ENCODE results near the gene TNS2. TPM values are rescaled to one million over a fixed set of nuclear protein-coding genes. Genes with fewer than 3 reads are reported as not detected.
A peak's percentile ranks its signal among the peaks of the same experiment; 100 is the strongest.

Gene TNS2
- total and polyA plus RNA-seq, 5 donors, result 104 to 155 (median 121) TPM

GRCh38 chr12:53044896-53045695, 4.8 kb upstream of the TNS2 start:
- DNase-seq (peak in 2 of 3 donors; percentile 43 to 61), ATAC-seq (no peak)
- peak overlapping the region; percentile 98 for H3K27ac ChIP-seq (ENCODE audit: low read length)
- intact Hi-C loops (cut with DNase I), result no loop called here
- H3K4me1 ChIP-seq (ENCODE audit: control insufficient read depth, insufficient read depth, low read length), result peaks cover 11% of the 10 kb centered on the region
- H3K27me3 ChIP-seq (ENCODE audit: control insufficient read depth, insufficient read depth), result no peaks in the 10 kb centered on the region
- H3K4me3 ChIP-seq (ENCODE audit: low read length), result no peak overlapping the region
- 59% methylated on average over 4 of the region's 4 CpGs for WGBS
- no peaks in the 10 kb centered on the region for H3K9me3 ChIP-seq (ENCODE audit: control insufficient read depth, low read length)

GRCh38 chr12:53045696-53046045, 4.2 kb upstream of the TNS2 start:
- no peaks in the 10 kb centered on the region for H3K9me3 ChIP-seq (ENCODE audit: control insufficient read depth, low read length)
- H3K4me3 ChIP-seq (ENCODE audit: low read length), result peak overlapping the region; percentile 72
- peaks cover 11% of the 10 kb centered on the region for H3K4me1 ChIP-seq (ENCODE audit: control insufficient read depth, insufficient read depth, low read length)
- WGBS, result 33% methylated on average over 5 of the region's 5 CpGs
- DNase-seq (peak; percentile 46 to 77 (median 60)), ATAC-seq (no peak)
- intact Hi-C loops (cut with DNase I), result no loop called here
- H3K27ac ChIP-seq (ENCODE audit: low read length), result peak overlapping the region; percentile 98
- no peaks in the 10 kb centered on the region for H3K27me3 ChIP-seq (ENCODE audit: control insufficient read depth, insufficient read depth)

GRCh38 chr12:53046655-53047220, 3.1 kb upstream of the TNS2 start:
- peak; percentile 46 to 50 for ATAC-seq
- DNase-seq, result peak; percentile 93 to 97 (median 97)
- WGBS, result 1% methylated on average over 42 of the region's 44 CpGs

GRCh38 chr12:53047221-53048032, 2.4 kb upstream of the TNS2 start:
- intact Hi-C loops (cut with DNase I), result no loop called here
- Histone ChIP-seq H3K27ac (ENCODE audit: low read length) (peak overlapping the region; percentile 98), H3K4me3 (ENCODE audit: low read length) (peak overlapping the region; percentile 72), H3K4me1 (ENCODE audit: control insufficient read depth, insufficient read depth, low read length) (peaks cover 14% of the 10 kb centered on the region), H3K9me3 (ENCODE audit: control insufficient read depth, low read length) (no peaks in the 10 kb centered on the region), H3K27me3 (ENCODE audit: control insufficient read depth, insufficient read depth) (no peaks in the 10 kb centered on the region)
- ATAC-seq (peak; percentile 6 to 12), DNase-seq (peak; percentile 88 to 95 (median 94))
- WGBS, result 1% methylated on average over 87 of the region's 94 CpGs

More at GRCh38 chr12:53046655-53047220, 3.1 kb upstream of the TNS2 start:
- Histone ChIP-seq H3K4me3 (ENCODE audit: low read length) (peak overlapping the region; percentile 72), H3K27ac (ENCODE audit: low read length) (peak overlapping the region; percentile 98), H3K27me3 (ENCODE audit: control insufficient read depth, insufficient read depth) (no peaks in the 10 kb centered on the region), H3K9me3 (ENCODE audit: control insufficient read depth, low read length) (no peaks in the 10 kb centered on the region), H3K4me1 (ENCODE audit: control insufficient read depth, insufficient read depth, low read length) (peaks cover 14% of the 10 kb centered on the region)
- intact Hi-C loops (cut with DNase I), result no loop called here

GRCh38 chr12:53048033-53048779, 1.7 kb upstream of the TNS2 start:
- peaks cover 16% of the 10 kb centered on the region for H3K4me1 ChIP-seq (ENCODE audit: control insufficient read depth, insufficient read depth, low read length)
- intact Hi-C loops (cut with DNase I), result no loop called here
- H3K27ac ChIP-seq (ENCODE audit: low read length), result peak overlapping the region; percentile 96
- H3K4me3 ChIP-seq (ENCODE audit: low read length), result peak overlapping the region; percentile 72
- DNase-seq (peak; percentile 75 to 93 (median 88)), ATAC-seq (peak; percentile 0 to 2)
- no peaks in the 10 kb centered on the region for H3K9me3 ChIP-seq (ENCODE audit: control insufficient read depth, low read length)
- 8% methylated on average over 10 of the region's 10 CpGs for WGBS
- no peaks in the 10 kb centered on the region for H3K27me3 ChIP-seq (ENCODE audit: control insufficient read depth, insufficient read depth)

GRCh38 chr12:53048780-53049401, 974 bp upstream of the TNS2 start:
- Histone ChIP-seq H3K9me3 (ENCODE audit: control insufficient read depth, low read length) (no peaks in the 10 kb centered on the region), H3K27me3 (ENCODE audit: control insufficient read depth, insufficient read depth) (no peaks in the 10 kb centered on the region), H3K4me3 (ENCODE audit: low read length) (peak overlapping the region; percentile 72), H3K4me1 (ENCODE audit: control insufficient read depth, insufficient read depth, low read length) (peaks cover 19% of the 10 kb centered on the region), H3K27ac (ENCODE audit: low read length) (peak overlapping the region; percentile 96)
- intact Hi-C loops (cut with DNase I), result no loop called here
- WGBS, result 10% methylated on average over 6 of the region's 6 CpGs
- peak; percentile 5 to 17 for ATAC-seq
- DNase-seq, result peak; percentile 87 to 93 (median 93)

- 49% methylated on average over 2 of the region's 2 CpGs for WGBS
- intact Hi-C loops (cut with DNase I), result no loop called here
- ATAC-seq (no peak), DNase-seq (peak in 1 of 3 donors; percentile 43)
- H3K27ac ChIP-seq (ENCODE audit: low read length), result peak overlapping the region; percentile 96
- H3K9me3 ChIP-seq (ENCODE audit: control insufficient read depth, low read length), result no peaks in the 10 kb centered on the region
- peak overlapping the region; percentile 72 for H3K4me3 ChIP-seq (ENCODE audit: low read length)
- H3K27me3 ChIP-seq (ENCODE audit: control insufficient read depth, insufficient read depth), result no peaks in the 10 kb centered on the region
- H3K4me1 ChIP-seq (ENCODE audit: control insufficient read depth, insufficient read depth, low read length), result peaks cover 11% of the 10 kb centered on the region
Observed at GRCh38 chr12:53050426-53051057, 677 bp downstream of the TNS2 start.

GRCh38 chr12:53051058-53051880, 1.4 kb downstream of the TNS2 start:
- WGBS, result 18% methylated on average over 11 of the region's 11 CpGs
- intact Hi-C loops (cut with DNase I), result no loop called here

GRCh38 chr12:53051881-53052412, 2.1 kb downstream of the TNS2 start:
- no peak for ATAC-seq
- H3K27me3 ChIP-seq (ENCODE audit: control insufficient read depth, insufficient read depth), result no peaks in the 10 kb centered on the region
- intact Hi-C loops (cut with DNase I), result no loop called here
- H3K4me3 ChIP-seq (ENCODE audit: low read length), result peak overlapping the region; percentile 72
- H3K4me1 ChIP-seq (ENCODE audit: control insufficient read depth, insufficient read depth, low read length), result peaks cover 8% of the 10 kb centered on the region
- H3K27ac ChIP-seq (ENCODE audit: low read length), result peak overlapping the region; percentile 96
- no peaks in the 10 kb centered on the region for H3K9me3 ChIP-seq (ENCODE audit: control insufficient read depth, low read length)
- DNase-seq, result peak in 2 of 3 donors; percentile 59 to 62
- WGBS, result 32% methylated on average over 7 of the region's 7 CpGs

More at GRCh38 chr12:53051058-53051880, 1.4 kb downstream of the TNS2 start:
- Histone ChIP-seq H3K27me3 (ENCODE audit: control insufficient read depth, insufficient read depth) (no peaks in the 10 kb centered on the region), H3K4me1 (ENCODE audit: control insufficient read depth, insufficient read depth, low read length) (peaks cover 8% of the 10 kb centered on the region), H3K4me3 (ENCODE audit: low read length) (peak overlapping the region; percentile 72), H3K27ac (ENCODE audit: low read length) (peak overlapping the region; percentile 96), H3K9me3 (ENCODE audit: control insufficient read depth, low read length) (no peaks in the 10 kb centered on the region)
- peak in 1 of 2 donors; percentile 2 for ATAC-seq
- peak; percentile 84 to 91 (median 89) for DNase-seq
